ENCODE data around the gene FSTL1.

The FSTL1 gene

DNA sequence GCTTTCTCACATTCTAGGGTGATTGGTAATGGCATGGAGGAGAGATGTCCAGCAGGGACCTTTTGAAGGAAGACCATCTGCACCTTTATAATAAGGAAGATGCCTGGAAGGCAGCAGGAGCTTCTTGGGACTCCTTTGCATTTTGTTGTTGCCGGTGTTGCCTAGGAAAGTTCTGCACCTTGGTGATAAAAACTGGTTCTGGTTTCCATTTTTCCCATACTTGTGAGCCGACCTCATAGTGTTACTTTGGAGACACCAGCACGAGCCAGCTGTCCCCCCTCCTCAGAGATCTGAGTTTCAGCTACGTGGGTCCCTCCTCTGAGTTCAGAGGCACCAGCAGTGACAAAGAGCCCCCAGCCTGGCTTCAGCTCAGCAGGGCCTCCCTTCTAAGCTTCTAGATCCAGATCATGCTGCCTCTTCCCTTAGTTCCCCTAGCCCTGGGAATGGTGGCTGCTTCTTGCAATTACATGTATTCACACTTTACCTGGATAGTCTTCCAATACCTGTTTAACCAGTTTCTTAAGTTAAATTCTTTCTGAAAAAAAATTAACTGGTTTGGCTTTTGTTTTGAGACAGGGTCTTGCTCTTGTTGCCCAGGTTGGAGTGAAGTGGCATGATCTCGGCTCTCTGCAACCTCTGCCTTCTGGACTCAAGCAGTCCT lies 18.0 kb upstream of the FSTL1 start:
- no peak for DNase-seq (ENCODE audit: low read depth in 2 of 2)

DNA sequence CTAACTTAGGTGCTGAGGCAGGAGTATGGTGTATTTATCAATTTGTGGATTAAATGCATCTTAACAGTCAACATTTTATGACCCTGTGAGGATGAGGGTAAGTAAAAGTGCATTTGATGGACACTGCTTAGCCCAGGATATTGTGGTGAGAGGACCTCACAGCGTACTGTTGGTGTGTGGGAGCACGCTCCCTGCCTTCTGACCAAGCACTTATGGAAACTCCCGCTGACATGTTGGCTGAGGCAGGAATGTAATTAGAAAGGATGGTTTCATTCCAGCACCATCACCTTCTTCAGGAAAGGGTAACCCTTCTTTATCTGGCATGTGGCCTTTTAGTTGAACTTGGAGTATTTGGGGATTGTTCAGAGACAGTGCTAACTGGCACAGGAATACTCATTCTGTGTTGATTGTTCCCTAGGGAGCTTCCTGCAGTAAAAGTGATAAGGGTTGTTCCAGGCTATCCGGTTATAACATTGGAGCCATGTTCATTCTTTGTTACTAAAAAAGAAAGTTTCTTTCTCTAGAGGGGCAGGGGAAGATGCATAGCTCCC lies 11.7 kb upstream of the FSTL1 start:
- DNase-seq (ENCODE audit: low read depth in 2 of 2): no peak

DNA sequence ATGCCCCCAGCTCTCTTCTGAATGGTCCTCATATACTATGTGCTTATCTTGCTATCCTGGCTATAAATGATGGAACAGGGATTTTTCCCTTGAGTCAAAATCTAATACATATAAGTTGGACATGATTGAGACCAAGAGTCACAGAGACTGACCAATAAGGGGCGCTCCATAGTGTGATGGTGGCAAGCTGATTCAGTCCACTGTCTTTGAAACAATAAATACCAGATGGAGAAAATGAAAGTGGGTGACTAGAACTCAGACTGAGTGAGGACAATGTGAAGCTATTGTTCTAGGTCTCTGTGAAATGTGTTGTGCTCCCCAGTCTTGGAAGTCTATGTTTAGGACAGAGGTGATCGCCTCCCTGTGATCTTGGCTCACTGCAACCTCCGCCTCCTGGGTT lies 10.6 kb upstream of the FSTL1 start:
- no peak for DNase-seq (ENCODE audit: low read depth in 2 of 2)

DNA sequence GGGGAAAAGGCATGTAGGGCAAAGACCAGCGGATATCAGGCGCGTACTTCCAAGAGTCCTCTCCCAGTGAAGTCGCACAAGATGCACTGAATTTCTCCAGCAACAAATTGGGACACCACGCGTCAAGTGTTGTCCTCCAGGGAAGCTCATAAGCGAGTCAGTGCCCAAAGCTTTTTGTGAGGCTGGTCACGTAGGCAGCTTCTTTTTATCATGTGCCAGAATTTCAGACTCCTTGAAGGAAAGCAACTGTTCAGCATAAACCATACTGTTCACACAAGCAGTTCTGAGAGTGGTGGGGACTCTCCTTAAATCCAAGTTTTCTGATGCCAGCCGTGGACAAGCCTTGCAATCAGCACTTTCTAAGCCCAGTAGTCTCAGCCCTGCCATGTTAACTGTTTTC lies 10.1 kb upstream of the FSTL1 start:
- DNase-seq (ENCODE audit: low read depth in 2 of 2): no peak

DNA sequence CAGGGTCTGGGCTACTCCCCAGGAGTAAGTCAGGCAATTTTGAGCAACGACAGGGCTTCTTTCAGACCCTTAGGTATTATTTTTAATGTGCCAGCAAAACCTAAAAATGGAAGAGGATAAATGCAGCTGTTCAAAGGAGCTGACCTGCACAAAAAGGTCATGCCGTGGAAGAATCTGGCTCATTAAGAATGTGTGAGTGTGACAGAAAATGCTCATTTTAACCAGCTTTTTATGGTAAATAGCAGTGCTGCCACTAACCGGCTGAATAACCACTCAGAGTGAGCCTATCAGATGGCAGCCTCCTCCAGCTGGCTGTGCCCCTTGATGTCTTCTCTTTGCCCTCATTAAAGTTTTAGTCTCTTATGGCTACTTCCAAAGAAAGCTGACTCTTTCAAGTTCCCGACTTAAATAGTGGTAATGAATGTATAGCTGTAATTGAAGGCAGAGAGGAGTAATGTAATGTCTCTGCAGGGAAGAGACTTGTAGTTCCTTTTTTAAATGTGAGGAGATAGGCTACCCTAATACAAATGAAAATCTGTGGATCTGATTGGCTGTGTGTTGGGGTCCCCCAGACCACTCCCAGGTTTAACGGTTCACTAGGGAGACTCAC lies 9.5 kb upstream of the FSTL1 start:
- DNase-seq (ENCODE audit: low read depth in 2 of 2): no peak

DNA sequence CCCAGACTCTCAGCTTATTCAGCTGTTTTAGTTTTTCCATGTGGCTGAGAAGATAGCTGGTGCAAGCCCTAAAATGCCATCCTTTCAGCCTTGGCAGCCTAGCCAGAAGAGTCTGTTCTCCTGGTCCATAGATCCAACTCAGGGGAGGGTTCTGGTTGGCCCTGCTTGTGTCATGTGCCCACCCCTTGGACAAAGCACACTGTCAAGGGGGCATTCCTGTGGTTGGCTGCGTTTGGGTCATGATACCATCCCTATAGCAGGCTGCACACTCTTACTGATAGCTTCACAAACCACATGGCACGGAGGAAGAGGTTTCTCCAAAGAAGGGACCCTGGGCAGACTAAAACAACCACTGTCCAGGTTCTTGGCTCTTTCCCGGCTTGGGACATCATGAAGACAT lies 8.4 kb upstream of the FSTL1 start:
- no peak for DNase-seq (ENCODE audit: low read depth in 2 of 2)

DNA sequence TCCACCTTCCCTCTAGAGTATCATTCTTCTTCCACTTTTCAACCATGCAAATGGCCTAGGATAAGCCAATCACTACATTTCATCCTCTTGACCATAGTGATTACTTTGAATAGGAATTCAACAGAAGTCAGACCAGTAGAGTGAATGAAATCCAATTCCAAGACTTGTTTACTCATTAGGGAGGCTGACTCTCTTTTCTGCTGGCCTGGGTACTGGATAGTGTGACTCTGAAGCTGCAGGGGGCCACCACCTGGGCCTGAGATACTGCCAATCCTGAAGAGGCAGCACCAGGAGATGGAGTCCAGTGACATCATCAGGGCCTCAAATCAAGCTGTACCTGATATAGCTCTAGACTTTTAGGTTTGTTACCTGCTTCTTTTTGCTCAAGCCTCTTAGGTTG lies 7.0 kb upstream of the FSTL1 start:
- no peak for DNase-seq (ENCODE audit: low read depth in 2 of 2)

DNA sequence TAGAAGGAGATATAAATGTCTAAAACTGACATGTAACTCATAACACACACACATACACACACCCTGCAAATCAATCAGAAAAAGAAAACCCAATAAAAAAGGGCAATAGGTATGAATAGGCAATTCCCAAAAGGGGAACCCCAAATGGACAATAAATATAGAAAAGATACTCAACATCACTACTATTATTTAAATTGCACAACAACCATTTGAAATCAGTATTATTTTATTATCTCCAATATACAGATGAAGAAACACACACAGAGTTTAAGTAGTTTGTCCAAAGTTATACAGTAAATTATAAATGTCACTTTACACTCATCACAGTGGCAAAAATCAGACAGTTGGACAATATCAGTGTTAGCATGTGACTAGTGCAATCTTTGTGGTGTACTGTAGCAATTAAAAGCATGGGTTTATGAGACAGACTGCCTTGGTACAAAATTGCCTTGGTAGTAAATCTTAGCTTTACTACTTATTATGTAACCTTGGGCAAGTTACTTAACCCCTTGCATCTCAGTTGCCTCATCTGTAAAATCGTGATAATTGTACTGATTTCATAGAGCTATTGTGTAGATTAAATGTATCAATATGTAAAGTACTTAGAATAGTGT lies 3.4 kb upstream of the FSTL1 start:
- DNase-seq (ENCODE audit: low read depth in 2 of 2): no peak

DNA sequence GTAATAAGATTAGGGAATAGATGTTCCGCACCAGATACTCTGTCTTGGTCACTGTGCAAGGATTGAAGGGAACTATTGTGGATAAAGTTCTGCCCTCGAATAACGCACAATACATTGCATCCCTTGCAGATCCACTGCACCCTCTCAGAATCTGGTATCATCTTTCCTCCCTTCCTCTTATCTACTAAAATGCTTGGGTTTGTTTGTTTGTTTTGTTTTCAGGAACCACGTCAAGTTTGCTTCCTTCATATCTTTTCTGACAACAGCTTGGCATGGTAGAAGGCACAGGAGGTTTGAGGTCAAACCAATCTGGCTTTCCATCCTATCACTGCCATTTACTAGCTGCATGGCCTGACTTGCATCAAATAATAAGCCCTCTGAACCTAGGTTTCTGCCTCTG lies 2.0 kb upstream of the FSTL1 start:
- no peak for DNase-seq (ENCODE audit: low read depth in 2 of 2)

DNA sequence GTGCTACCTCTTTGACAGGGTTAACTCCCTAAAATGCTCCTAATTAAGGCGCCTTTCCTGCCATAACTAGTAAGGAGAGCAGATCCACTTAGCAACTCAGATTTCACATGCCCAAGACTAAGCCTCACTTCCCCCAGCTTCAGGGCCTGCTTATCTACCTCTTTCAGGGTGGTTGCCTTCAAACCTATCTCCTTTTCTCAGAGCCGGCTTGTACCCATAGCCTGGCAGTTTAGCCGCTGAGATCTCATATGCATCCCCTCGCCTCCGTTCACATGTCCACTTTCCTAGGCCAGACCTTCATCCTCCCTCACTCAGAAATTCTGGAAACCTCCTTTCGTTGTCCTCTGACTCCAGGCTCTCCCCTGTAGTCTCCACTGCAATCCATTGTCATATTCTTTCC lies 1.0 kb upstream of the FSTL1 start:
- no peak for DNase-seq (ENCODE audit: low read depth in 2 of 2)

DNA sequence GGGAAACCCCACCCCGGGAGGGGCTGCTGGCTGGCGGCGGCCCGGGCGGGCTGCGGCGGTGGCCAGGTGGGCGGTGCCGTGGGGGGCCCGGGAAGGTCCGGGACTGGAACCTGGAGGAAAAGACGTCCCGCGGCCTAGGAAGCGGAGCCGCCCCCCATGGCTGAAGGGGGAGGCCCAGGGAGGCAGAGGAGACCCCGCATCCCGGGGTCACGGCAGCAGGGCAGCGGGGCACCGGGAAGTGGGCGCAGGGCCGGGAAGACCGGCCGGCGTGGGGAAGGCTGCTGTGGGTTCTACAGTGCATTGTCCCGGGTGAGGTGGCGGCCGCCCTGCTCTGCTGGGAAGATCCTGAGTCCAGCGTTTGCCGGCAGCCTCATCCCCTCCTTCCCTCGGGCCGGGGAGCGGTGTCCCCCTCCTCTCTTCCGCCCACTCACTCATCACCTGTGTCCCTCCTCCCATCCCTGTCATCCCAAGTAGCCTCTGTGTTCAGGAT lies 525 bp upstream of the FSTL1 start:
- no peak for DNase-seq (ENCODE audit: low read depth in 2 of 2)

DNA sequence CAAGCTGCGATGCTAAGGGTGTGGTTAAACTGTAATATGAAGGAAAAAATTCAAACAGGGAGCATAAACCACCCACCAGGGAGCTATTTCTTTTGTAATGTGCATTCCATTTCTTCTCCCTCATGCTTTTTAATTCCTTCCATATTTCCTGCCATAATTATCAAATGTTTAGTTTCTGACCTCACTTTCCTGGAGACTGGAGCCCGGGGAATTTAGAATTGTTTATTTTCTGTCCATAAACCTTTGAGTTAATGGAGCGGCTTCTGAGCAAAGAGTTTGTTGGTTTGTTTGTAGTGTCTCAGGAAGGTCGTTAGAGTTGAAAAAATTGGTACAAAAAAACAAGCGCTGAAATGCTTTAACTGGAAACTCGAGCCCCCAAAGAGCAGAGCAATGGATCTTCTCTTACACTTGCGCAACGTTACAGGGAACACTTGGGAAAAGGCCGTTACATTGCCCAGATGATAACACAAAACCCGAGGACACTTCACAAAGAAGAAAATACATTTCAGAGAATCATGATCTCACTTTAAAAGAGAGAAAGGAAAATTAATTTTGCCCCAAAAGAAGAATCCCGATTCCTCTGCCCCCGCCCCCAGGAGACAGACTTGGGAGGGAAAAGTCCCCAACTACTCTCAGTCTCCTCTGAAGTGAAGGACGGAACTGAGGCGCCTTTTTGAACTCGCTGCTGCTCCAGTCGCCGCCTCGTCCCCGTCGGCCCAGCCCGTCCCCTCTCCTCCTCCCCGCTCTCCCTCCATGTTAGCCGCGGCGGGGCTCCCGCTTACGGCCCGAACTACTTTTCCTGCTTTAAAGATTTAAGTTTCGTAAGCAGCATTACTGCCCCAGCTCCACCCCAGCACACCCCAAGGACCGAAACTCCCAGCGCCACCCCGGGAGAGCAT lies 842 bp downstream of the FSTL1 start:
- no peak for DNase-seq (ENCODE audit: low read depth in 2 of 2)

DNA sequence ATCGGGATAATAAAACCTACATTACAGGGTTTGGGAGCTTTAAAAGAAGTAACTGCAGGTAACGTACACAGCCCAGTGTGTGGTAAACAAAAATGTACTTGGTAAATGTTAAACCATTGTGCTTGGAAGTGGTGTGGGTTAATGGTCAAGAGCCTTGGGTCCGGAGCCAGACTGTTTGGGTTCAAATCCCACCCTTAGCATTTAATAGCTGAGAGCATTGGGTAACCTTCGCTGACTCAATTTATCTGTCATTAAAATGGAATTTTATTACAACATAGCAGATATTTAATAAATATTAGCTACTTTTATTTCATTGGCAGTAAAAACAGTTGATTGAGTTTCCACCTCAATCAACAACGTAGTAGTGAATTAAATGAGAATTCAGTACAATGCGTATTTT lies 1.5 kb downstream of the FSTL1 start:
- no peak for DNase-seq (ENCODE audit: low read depth in 2 of 2)

DNA sequence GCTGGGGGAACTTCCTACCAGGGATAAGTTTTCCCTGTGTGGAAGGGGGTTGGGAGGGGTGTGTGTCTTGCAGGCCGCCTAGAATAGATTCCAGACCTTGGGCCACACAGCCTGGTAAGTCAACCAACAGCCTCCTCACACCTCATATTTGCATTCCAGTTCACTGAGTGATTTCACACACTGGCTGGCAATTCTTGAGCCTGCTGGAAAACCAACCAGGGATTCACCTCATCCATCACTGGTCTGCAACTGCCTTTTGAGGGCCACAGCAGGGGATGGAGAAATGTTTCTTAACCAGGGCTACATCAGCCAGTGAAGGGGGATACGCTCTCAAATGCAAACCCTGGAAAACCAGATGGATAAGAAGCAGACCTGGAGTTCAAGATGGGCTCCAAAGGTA lies 2.0 kb downstream of the FSTL1 start:
- DNase-seq (ENCODE audit: low read depth in 2 of 2): no peak

DNA sequence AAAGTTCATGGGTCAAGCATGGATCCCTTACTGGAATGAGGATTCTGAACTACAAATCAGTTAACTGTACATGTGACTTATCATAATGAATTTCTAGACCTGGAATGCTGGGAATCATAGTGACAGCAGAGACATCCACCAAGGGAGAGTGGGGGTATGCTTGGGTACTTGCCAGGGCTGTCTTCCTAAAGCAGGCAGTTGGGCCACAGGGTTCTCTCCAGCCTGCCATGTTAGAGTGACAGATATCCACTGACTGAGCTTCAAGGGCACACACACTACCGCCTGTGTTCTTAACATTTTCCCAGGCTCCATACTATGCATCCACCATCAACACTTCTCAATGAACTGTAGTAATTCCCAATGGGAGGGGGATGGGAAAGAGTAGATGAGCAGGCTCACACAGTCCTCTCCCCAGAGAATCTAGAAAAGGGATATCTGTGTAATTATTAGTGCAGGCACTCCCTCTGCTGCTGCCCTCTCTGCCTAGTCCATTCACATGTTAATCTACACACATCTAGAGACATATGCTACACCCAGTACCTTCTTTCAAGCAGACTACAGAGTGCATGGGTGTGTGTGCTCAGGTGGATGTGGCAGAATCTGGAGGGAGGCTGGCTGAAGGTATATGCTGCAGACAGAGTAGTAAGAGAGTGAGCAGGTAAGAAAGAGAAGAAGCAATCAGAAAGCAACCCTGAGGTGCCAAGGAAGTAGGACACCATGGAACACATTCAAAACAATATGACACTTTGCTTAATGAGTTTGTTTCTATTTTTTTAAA lies 3.7 kb downstream of the FSTL1 start:
- DNase-seq (ENCODE audit: low read depth in 2 of 2): no peak

DNA sequence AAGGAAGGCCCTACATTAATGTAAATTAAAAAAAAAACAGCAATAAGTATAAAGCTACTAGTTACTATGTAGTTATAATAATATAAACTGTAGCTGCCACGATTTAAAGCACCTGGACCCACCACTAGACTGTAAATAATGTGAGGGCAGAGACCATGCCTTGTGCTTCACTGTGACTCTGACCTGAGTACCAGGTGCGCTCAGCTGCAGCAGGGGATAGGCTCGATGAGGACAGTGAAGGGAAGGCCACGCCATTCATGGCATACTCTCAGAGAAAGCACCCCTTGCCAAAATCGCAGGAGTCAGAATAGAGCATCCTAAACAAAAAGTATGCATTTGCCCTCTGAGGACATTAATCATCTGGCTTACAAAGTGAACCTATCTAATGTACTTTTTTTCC lies 5.1 kb downstream of the FSTL1 start:
- no peak for DNase-seq (ENCODE audit: low read depth in 2 of 2)

DNA sequence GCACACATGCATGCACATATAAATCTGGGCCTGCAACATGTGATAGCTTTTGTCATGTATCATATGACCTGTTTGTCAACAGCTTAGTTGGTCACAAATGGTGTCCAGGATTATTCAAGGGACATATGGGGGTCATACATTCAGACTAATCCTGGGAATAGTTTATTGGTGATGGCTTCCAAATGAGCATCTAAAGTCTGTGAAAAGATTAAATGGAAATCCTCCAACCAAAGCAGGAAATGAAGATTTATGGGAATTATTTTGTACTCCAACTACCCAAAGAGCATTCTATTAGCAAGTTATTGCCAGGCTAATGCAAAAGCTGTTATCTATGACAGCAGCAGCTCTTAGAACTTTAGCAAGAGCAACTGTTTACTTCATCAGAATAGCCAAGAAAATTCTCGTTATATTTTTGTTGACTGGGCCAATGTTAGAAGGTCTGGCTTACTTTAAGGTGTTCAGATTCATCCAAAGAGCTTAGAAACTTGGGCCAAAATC lies 7.1 kb downstream of the FSTL1 start:
- no peak for DNase-seq (ENCODE audit: low read depth in 2 of 2)

DNA sequence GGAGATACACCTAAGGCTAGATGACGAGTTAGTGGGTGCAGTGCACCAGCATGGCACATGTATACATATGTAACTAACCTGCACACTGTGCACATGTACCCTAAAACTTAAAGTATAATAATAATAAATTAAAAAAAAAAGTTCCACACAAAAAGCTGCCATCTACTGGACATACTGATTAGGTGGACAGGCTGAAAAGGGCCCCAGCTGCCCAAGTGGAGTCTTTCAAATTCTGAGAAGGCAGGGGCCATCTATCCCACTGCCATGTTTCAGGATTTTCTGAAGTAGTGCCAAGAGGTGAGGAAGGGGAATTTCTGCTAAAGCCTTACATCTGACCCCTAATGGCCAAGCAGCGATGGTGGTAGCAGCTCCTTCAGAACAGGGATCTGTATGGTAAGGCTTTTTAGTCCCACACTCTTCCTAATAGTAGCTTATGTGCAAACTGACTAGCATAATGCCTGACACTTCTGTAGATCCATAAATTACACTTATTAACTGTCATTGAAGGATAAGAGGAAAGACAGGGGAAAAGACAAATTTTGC lies 7.7 kb downstream of the FSTL1 start:
- DNase-seq (ENCODE audit: low read depth in 2 of 2): no peak

DNA sequence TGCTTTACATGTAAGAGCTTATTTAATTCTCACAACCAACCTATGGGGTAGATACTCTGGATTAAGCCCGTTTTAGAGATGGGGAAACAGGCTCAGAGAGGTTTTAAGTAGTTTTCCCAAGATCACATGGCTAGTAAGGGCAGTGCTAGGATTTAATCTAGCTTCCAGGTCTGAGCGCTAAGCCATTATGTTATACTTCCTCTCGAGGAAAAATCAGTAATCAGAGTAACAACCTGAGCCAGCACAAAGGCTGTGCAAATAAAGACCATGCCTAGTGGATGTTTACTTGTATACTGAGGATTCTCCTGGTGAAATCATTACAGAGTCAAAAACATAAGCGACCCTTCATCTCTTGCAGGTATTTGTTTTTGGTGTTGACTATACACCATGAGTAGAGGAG lies 9.0 kb downstream of the FSTL1 start:
- DNase-seq (ENCODE audit: low read depth in 2 of 2): no peak

DNA sequence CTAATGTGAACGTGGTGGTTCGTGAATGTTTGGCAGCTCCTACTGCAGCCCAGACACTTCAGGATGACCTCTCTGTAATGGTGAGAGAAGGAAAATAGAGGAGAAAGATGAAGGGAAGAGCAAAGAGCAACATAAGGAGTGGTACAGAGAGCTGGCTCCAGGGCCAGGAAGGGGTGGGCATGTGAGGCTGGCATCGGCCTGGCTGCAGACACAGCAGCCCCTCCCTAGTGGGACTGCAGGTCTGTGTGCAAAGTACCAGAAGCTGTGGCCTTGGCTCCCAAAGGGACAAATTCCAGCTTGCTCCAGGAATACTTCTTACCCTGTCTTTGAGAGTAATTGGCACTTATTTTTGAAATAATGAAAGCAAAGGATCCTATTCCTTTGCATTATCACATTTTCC lies 10.0 kb downstream of the FSTL1 start:
- DNase-seq (ENCODE audit: low read depth in 2 of 2): no peak
